Right lung (tissue), 10 donors: ENCODE measurements around the gene HCN4. TPM values are rescaled to one million over a fixed set of nuclear protein-coding genes. Genes with fewer than 3 reads are reported as not detected.
"Not testable (repeated sequence)": the region's sequence is repeated elsewhere in the genome, so short reads cannot be mapped to it uniquely, and the experiment has no call there.

Experiments used
- DNase-seq, 2 donors: peaks; one replicate each; pipeline ENCODE4 v3.0.0-alpha.2; 2013
- long read RNA-seq, 8 donors: transcript quantifications; one replicate each; lab custom pipeline, GENCODE V29; 2026
- polyA plus RNA-seq, 5 donors: library from polyadenylated mRNA; unstranded; fragments of 120-200 nt; gene quantifications; one replicate each; pipeline versions ENCODE4 v1.2.1 to v1.2.3, GENCODE V29; 2013; ENCODE audit warnings: inconsistent platforms in 1 of 5, low replicate concordance in 1 of 5; ENCODE audit not compliant: insufficient read length in 5 of 5, insufficient read depth in 1 of 5

Gene HCN4
- under 1 TPM; 0.10 to 0.24 (median 0.16) TPM for polyA plus RNA-seq
- long read RNA-seq, donor 1: 0 reads
- long read RNA-seq, donor 2: 0 reads
- long read RNA-seq, donor 3: 0 reads
- long read RNA-seq, donor 4: 0 reads
- long read RNA-seq, donor 5: 0 reads
- long read RNA-seq, donor 6: 0 reads
- long read RNA-seq, donor 7: 0 reads
- long read RNA-seq, donor 8: 0 reads

- no peak for DNase-seq
Measured at GRCh38 chr15:73368301-73369136, at the start of gene HCN4. Gene HCN4 (minus strand): TSS chr15:73368958. CDS start chr15:73368270, 688 bp downstream.

GRCh38 chr15:73414876-73415275 is 46.1 kb upstream of the HCN4 start:
- DNase-seq: no peak

- DNase-seq: no peak
Measured at GRCh38 chr15:73403171-73403570, 34.4 kb upstream of the HCN4 start.

- DNase-seq: not testable (repeated sequence)
Measured at GRCh38 chr15:73400222-73400621, 31.5 kb upstream of the HCN4 start.

- DNase-seq: no peak
Measured at GRCh38 chr15:73398861-73399260, 30.1 kb upstream of the HCN4 start.

GRCh38 chr15:73397461-73397860 is 28.7 kb upstream of the HCN4 start:
- no peak for DNase-seq

- no peak for DNase-seq
Measured at GRCh38 chr15:73395671-73396070, 26.9 kb upstream of the HCN4 start.

- DNase-seq: no peak
Measured at GRCh38 chr15:73394782-73395181, 26.0 kb upstream of the HCN4 start.

GRCh38 chr15:73393336-73393735 is 24.6 kb upstream of the HCN4 start:
- no peak for DNase-seq

- no peak for DNase-seq
Measured at GRCh38 chr15:73392025-73392424, 23.3 kb upstream of the HCN4 start.

- DNase-seq: no peak
Measured at GRCh38 chr15:73391128-73391872, 22.5 kb upstream of the HCN4 start.

- no peak for DNase-seq
Measured at GRCh38 chr15:73389971-73390544, 21.3 kb upstream of the HCN4 start.

- DNase-seq: no peak
Measured at GRCh38 chr15:73389539-73389938, 20.8 kb upstream of the HCN4 start.

- no peak for DNase-seq
Measured at GRCh38 chr15:73388256-73388781, 19.6 kb upstream of the HCN4 start.

GRCh38 chr15:73387507-73388255 is 18.9 kb upstream of the HCN4 start:
- DNase-seq: no peak

GRCh38 chr15:73386886-73387506 is 18.2 kb upstream of the HCN4 start:
- no peak for DNase-seq

GRCh38 chr15:73386238-73386637 is 17.5 kb upstream of the HCN4 start:
- DNase-seq: no peak

GRCh38 chr15:73385205-73385604 is 16.4 kb upstream of the HCN4 start:
- no peak for DNase-seq

GRCh38 chr15:73383310-73384189 is 14.8 kb upstream of the HCN4 start:
- DNase-seq: no peak

GRCh38 chr15:73382115-73382514 is 13.4 kb upstream of the HCN4 start:
- no peak for DNase-seq
